RWPE2 (cell line): ENCODE measurements around the gene RNU5B-1.

Experiments
- ATAC-seq: fragments of 200-7000 bp; cut with Tn5 transposase; 3 replicates; pipeline ENCODE4 v1.9.1; 2021; ENCODE audit warnings: low read depth
- DNase-seq: peaks from one replicate; pipeline ENCODE4 v3.0.0-alpha.2; 2020; ENCODE audit warnings: low spot score
- H3K27ac ChIP-seq: fragments of 450-650 bp; 2 replicates; pipeline ENCODE4 v1.5.1; 2017; ENCODE audit warnings: mild to moderate bottlenecking; ENCODE audit not compliant: poor library complexity, severe bottlenecking
- H3K27me3 ChIP-seq: fragments of 250-450 bp; sonication (Bioruptor Pico); 2 replicates; pipeline ENCODE4 v1.5.1; 2021; ENCODE audit warnings: mild to moderate bottlenecking, moderate library complexity; ENCODE audit not compliant: insufficient read depth, poor library complexity, severe bottlenecking
- H3K36me3 ChIP-seq: fragments of 250-450 bp; sonication (Bioruptor Pico); 2 replicates; pipeline ENCODE4 v1.5.1; 2020; ENCODE audit warnings: low read depth, mild to moderate bottlenecking, moderate library complexity
- H3K4me1 ChIP-seq: fragments of 250-450 bp; sonication (Bioruptor Pico); 2 replicates; pipeline ENCODE4 v1.5.1; 2021; ENCODE audit warnings: mild to moderate bottlenecking, moderate library complexity; ENCODE audit not compliant: insufficient read depth, poor library complexity, severe bottlenecking
- H3K4me3 ChIP-seq: fragments of 250-450 bp; sonication (Bioruptor Pico); 2 replicates; pipeline ENCODE4 v1.5.1; 2021; ENCODE audit warnings: mild to moderate bottlenecking, moderate library complexity; ENCODE audit not compliant: severe bottlenecking
- H3K9me3 ChIP-seq: fragments of 250-450 bp; sonication (Bioruptor Pico); 2 replicates; pipeline ENCODE4 v1.5.1; 2021; ENCODE audit warnings: mild to moderate bottlenecking, moderate library complexity; ENCODE audit not compliant: severe bottlenecking
- TF ChIP-seq, protein P1 (sequence below): fragments of 450-650 bp; IDR thresholded peaks from one replicate; pipeline ENCODE4 v1.5.1; 2017; ENCODE audit warnings: mild to moderate bottlenecking, moderate library complexity; ENCODE audit not compliant: poor library complexity, severe bottlenecking

RNU5B-1 gene

GRCh38 chr15:65336493-65337435, 32.3 kb downstream of the RNU5B-1 start:
- Histone ChIP-seq H3K36me3 (no peaks in the 10 kb centered on the region), H3K27me3 (no peaks in the 10 kb centered on the region), H3K4me1 (no peaks in the 10 kb centered on the region), H3K9me3 (no peaks in the 10 kb centered on the region), H3K4me3 (no peak overlapping the region), H3K27ac (no peak overlapping the region)
- no peak for ATAC-seq
- DNase-seq = no peak
- TF ChIP-seq, protein P1, sequence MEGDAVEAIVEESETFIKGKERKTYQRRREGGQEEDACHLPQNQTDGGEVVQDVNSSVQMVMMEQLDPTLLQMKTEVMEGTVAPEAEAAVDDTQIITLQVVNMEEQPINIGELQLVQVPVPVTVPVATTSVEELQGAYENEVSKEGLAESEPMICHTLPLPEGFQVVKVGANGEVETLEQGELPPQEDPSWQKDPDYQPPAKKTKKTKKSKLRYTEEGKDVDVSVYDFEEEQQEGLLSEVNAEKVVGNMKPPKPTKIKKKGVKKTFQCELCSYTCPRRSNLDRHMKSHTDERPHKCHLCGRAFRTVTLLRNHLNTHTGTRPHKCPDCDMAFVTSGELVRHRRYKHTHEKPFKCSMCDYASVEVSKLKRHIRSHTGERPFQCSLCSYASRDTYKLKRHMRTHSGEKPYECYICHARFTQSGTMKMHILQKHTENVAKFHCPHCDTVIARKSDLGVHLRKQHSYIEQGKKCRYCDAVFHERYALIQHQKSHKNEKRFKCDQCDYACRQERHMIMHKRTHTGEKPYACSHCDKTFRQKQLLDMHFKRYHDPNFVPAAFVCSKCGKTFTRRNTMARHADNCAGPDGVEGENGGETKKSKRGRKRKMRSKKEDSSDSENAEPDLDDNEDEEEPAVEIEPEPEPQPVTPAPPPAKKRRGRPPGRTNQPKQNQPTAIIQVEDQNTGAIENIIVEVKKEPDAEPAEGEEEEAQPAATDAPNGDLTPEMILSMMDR = no peak

DNA sequence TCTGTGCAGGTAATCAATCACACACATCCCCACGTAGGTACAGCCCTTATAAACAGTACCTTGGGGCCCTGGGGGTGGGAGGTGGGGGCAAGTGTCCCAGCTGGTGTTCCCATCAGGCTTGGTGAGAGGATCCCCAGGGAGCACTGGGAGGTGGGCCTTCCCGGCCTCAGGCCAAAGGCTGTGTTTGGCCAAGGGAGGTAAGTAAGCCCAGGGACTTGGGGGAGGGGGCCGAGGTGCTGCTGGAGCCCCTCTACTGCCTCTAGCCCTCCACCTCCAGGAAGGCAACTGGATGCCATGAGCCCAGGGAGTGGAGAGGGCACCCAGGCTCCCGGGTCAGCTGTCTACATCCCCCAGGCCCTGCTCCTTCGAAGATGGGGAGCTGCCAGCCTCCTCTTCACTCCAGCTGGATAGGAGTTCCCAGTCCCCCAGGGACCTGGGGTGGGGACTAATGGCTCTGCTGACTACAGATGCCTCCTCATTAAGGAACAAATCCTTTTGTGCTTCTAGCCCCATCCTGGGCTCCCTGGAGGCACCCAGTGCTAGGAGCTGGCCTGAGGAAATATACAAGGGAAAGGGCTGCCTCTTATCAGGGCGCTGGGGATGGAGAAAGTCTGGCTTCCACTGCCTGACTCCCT, 33.1 kb downstream of the RNU5B-1 start:
- H3K4me3 ChIP-seq = no peak overlapping the region
- no peak overlapping the region for H3K27ac ChIP-seq
- H3K27me3 ChIP-seq = no peaks in the 10 kb centered on the region
- H3K9me3 ChIP-seq = no peaks in the 10 kb centered on the region
- no peak for ATAC-seq
- H3K4me1 ChIP-seq = no peaks in the 10 kb centered on the region
- DNase-seq = no peak
- no peaks in the 10 kb centered on the region for H3K36me3 ChIP-seq
- TF ChIP-seq, protein P1 = no peak

DNA sequence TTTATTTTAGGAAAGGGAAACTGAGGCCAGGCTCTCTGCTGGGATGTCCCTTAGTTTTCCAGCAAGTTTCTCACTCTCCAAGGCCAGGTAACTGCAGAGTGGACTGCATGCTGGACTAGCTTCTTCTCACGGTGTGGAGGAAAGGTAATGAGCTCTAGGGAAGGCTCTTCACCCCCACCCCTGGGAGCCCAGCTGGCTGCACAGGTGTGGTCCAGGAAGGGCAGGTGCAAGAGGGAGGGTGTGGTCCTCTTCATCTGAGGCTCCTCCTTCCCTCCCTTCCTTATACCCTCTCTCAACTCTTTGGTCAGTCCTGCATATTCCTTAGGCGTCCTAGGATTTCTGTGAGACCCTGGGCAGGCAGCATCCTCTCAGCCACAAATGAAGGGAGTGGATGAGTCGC, 33.9 kb downstream of the RNU5B-1 start:
- Histone ChIP-seq H3K27me3 (no peaks in the 10 kb centered on the region), H3K4me3 (no peak overlapping the region), H3K36me3 (no peaks in the 10 kb centered on the region), H3K27ac (no peak overlapping the region), H3K4me1 (no peaks in the 10 kb centered on the region), H3K9me3 (no peaks in the 10 kb centered on the region)
- TF ChIP-seq, protein P1 = no peak
- DNase-seq (no peak), ATAC-seq (no peak)

DNA sequence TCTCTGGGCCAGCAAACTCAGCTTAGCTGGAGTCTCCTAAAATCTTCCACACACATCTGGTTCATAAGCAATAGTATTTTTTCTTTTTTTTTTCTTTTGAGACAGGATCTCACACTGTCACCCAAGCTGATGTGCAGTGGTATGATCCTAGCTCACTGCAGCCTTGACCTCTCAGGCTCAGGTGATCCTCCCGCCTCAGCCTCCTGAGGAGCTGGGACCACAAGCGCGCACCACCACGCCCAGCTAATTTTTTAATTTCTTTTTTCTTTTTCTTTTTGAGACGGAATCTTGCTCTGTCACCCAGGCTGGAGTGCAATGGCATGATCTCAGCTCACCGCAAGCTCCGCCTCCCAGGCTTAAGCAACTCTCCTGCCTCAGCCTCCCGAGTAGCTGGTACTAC, 34.3 kb downstream of the RNU5B-1 start:
- Histone ChIP-seq H3K27ac (no peak overlapping the region), H3K9me3 (no peaks in the 10 kb centered on the region), H3K4me3 (no peak overlapping the region), H3K4me1 (no peaks in the 10 kb centered on the region), H3K27me3 (no peaks in the 10 kb centered on the region), H3K36me3 (no peaks in the 10 kb centered on the region)
- TF ChIP-seq, protein P1 = no peak
- ATAC-seq = no peak
- DNase-seq = no peak

DNA sequence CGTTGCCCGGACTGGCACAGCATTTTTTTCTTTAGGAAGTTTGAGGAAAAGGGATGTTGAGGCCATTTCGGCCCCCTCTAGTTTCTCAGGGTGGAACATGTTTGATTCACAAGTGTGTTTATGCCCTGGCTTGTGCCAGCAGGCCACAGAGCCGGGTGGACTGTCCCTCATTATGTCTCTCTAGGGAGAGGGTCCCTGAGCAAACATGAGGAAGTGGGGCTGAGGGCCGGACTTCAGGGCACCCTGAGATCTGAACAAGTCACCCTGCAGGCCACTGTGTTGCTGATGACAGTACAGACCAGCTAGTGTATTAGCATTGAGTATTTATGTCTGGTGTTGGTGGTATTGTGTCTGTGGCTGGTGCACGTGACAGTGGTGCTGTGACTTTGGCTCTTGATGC, 34.9 kb downstream of the RNU5B-1 start:
- TF ChIP-seq, protein P1 = no peak
- ATAC-seq = no peak
- H3K27ac ChIP-seq = no peak overlapping the region
- no peaks in the 10 kb centered on the region for H3K36me3 ChIP-seq
- H3K27me3 ChIP-seq = no peaks in the 10 kb centered on the region
- no peaks in the 10 kb centered on the region for H3K4me1 ChIP-seq
- no peak for DNase-seq
- no peaks in the 10 kb centered on the region for H3K9me3 ChIP-seq
- H3K4me3 ChIP-seq = no peak overlapping the region
